ENCODE data around the gene HINT3.

HINT3 gene

DNA sequence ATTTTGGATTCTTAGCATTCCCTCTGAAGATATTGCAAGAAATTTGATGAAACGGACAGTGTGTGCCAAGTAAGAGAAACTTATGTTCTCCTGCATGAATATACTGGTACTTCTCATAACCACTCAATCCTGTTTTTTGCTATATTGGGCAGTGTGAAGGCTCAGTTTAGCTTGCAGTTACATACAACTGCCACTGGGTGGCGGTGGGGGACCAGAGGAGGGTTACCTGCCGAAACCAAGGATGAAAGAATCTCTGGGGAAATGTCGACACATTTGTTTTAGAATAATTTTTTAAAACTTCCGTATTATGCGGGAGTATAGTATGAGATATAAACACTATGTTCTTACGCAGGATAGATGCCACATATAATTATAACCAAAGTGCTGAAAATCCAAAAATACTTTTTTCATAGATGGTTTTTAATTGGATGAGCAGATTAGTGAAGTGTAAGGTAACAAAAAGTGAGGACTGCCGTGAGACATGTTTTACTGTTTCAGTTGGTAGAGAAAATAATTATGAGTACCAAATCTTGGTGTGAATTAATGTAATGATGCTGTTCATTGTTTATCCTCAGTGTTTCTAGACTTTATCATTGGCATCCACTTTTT lies 39.5 kb downstream of the HINT3 start:
- H3K27me3 ChIP-seq (replicated peaks; ENCODE audit: control insufficient read depth, insufficient read depth, low read length) = no peaks in the 10 kb centered on the region
- DNase-seq (ENCODE audit: extremely low read depth, insufficient read length) = no peak
- peak; percentile 97 for TF ChIP-seq CTCF (IDR thresholded peaks at IDR 0.05; ENCODE audit: insufficient read depth, low read length, poor library complexity, severe bottlenecking)
- H3K4me3 ChIP-seq (replicated peaks; ENCODE audit: low read depth, low read length) = peak overlapping the region; percentile 13; the same call in 1 of the 2 replicates
- H3K36me3 ChIP-seq (ENCODE audit: control insufficient read depth, insufficient read depth, low read length) = no peaks in the 10 kb centered on the region; the same call in 1 of the 2 replicates

DNA sequence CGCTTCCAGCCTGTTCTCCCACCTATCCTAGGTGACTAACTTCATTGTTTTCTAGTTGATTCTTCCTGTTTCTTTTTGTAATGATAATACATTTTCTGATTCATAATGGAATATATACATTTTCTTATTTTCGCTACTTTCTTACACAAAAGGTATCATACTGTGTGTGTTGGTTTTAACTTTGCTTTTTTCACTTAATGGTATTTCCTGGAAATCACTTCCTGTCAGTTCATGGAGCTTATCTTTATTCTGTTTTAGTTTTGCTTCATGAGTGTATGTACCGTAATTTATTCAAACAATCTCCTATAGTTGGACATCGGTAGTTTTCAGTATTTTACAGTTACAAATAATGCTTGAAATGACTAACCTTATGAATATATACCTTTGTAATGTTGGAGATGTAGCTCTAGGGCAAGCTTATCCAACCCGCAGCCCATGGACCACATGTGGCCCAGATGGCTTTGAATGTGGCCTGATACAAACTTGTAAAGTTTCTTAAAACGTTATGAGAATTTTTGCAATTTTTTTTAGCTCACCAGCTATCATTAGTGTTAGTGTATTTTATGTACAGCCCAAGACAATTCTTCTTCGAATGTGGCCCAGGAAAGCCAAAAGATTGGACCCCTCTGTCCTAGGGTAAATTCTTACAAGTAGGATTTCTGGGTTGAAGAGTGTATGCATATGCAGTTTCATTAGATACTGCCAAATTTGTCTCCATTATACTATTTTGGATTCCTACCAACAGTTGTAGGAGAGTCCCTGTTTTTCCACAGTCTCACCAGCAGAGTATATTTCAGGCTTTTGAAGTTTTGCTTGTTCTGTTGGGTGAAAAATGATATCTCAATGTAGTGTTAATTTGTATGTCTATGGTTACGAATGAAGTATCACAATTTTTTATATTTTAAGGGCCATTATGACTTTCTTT lies 46.4 kb downstream of the HINT3 start:
- TF ChIP-seq CTCF (IDR thresholded peaks at IDR 0.05; ENCODE audit: insufficient read depth, low read length, poor library complexity, severe bottlenecking) = no peak
- no peaks in the 10 kb centered on the region; the same call in 1 of the 2 replicates for H3K36me3 ChIP-seq (ENCODE audit: control insufficient read depth, insufficient read depth, low read length)
- H3K4me3 ChIP-seq (replicated peaks; ENCODE audit: low read depth, low read length) = no peak overlapping the region

GRCh38 chr6:126007800-126008199 lies 51.2 kb downstream of the HINT3 start:
- Histone ChIP-seq H3K36me3 (ENCODE audit: control insufficient read depth, insufficient read depth, low read length) (peaks cover 4% of the 10 kb centered on the region), H3K4me3 (replicated peaks; ENCODE audit: low read depth, low read length) (no peak overlapping the region), H3K27me3 (replicated peaks; ENCODE audit: control insufficient read depth, insufficient read depth, low read length) (no peaks in the 10 kb centered on the region)
- no peak for TF ChIP-seq CTCF (IDR thresholded peaks at IDR 0.05; ENCODE audit: insufficient read depth, low read length, poor library complexity, severe bottlenecking)
- DNase-seq (ENCODE audit: extremely low read depth, insufficient read length) = no peak

More for the DNA sequence above, 46.4 kb downstream of the HINT3 start:
- H3K27me3 ChIP-seq (replicated peaks; ENCODE audit: control insufficient read depth, insufficient read depth, low read length) = no peaks in the 10 kb centered on the region
- no peak for DNase-seq (ENCODE audit: extremely low read depth, insufficient read length)

DNA sequence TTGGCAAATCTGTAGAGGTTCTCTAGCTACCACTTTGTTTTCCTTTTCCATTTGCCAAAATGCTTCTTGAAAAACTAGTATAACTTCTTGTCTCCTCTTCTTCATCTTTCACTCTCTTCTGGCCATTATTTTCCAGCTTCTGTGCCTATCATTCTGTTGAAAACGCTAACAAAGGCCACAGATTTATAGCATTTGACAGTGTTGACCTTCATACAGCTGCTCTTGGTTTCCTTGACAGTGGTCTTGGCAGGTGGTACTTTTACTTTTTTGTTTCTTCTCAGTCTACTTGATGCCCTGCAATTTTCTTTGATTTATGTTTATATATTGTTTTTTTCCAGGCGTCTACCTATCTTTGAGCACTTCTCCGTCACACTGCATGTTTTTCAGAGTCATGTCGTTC lies 53.5 kb downstream of the HINT3 start:
- Histone ChIP-seq H3K36me3 (ENCODE audit: control insufficient read depth, insufficient read depth, low read length) (peaks cover 9% of the 10 kb centered on the region), H3K4me3 (replicated peaks; ENCODE audit: low read depth, low read length) (no peak overlapping the region), H3K27me3 (replicated peaks; ENCODE audit: control insufficient read depth, insufficient read depth, low read length) (no peaks in the 10 kb centered on the region)
- DNase-seq (ENCODE audit: extremely low read depth, insufficient read length) = no peak
- no peak for TF ChIP-seq CTCF (IDR thresholded peaks at IDR 0.05; ENCODE audit: insufficient read depth, low read length, poor library complexity, severe bottlenecking)

- Histone ChIP-seq H3K27me3 (replicated peaks; ENCODE audit: control insufficient read depth, insufficient read depth, low read length) (no peaks in the 10 kb centered on the region), H3K4me3 (replicated peaks; ENCODE audit: low read depth, low read length) (no peak overlapping the region), H3K36me3 (ENCODE audit: control insufficient read depth, insufficient read depth, low read length) (peaks cover 8% of the 10 kb centered on the region)
- no peak for DNase-seq (ENCODE audit: extremely low read depth, insufficient read length)
- no peak for TF ChIP-seq CTCF (IDR thresholded peaks at IDR 0.05; ENCODE audit: insufficient read depth, low read length, poor library complexity, severe bottlenecking)
These were observed 59.3 kb downstream of the HINT3 start for GRCh38 chr6:126015863-126016262.

Measured in GM06990 (cell line).